ENCODE results near the gene MRPL33. TPM values are rescaled to one million over a fixed set of nuclear protein-coding genes. Genes with fewer than 3 reads are reported as not detected.
A peak's percentile ranks its signal among the peaks of the same experiment; 100 is the strongest.

Gene MRPL33
- 10 to 100 TPM; 43.4 to 88.2 (median 53.8) TPM for total RNA-seq
- long read RNA-seq, donor 1, transcript MRPL33-201 (4 exons, 518 nt), result minor isoform, 21 of 59 reads
- long read RNA-seq, donor 1, transcript MRPL33-202 (3 exons, 404 nt), result major isoform, 25 of 59 reads
- long read RNA-seq, donor 1, partial matches to known transcripts, result 1 of 59 reads
- long read RNA-seq, donor 1, other reads (novel, unspliced or antisense), result 12 of 59 reads
- long read RNA-seq, donor 2, transcript MRPL33-202 (3 exons, 404 nt), result major isoform, 22 of 63 reads
- long read RNA-seq, donor 2, transcript MRPL33-201 (4 exons, 518 nt), result minor isoform, 18 of 63 reads
- long read RNA-seq, donor 2, partial matches to known transcripts, result 2 of 63 reads
- long read RNA-seq, donor 2, other reads (novel, unspliced or antisense), result 21 of 63 reads

DNA sequence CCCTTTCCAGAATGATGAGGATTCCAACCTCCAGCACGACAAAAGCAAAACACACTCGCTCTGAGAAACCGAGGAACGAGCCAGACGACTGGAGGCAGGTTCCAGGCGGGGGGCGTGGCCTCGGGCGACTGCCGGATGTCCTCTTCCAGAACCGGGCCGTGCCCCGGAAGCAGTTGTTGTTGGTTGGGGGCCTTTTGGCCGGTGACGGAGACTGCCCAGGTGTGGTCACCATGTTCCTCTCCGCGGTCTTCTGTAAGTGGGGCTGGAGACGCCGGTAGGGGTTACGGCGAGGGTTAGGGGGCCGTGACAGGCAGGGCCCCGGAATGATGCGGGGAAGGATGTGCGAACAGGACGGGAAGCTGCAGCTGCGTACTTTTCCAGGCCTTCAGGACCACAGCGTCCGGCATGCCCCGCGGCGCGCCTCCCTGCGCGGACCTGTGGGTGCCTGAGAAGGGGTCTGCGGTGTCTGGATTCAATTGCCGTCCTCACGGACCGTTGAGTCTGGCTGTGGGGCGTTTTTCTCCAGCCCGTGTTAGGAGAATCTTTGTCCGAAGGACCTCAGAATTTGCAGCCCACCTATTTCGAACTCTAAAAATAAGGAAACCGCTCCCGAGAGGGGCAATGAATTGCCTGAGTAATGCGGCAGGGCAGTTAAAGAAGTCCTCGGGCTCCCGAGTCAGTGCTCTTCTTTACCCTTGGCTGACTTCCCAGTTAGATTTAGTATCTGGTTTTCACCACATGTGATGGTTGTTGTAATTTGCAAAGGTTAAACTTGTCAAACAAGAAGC lies at the start of gene MRPL33:
MRPL33 (plus strand) TSS at position 172 of the 788 bp plus-strand sequence; CDS start at position 231, 59 bp downstream.
- intact Hi-C loops (cut with DNase I, micrococcal nuclease), result no loop called here
- peak; percentile 96 to 97 (median 97) for DNase-seq
- Histone ChIP-seq H3K4me3 (peak within 1 kb of the TSS; percentile 85), H3K4me1 (ENCODE audit: low read depth) (peaks cover 6% of the 10 kb centered on the region), H3K9me3 (no peaks in the 10 kb centered on the region), H3K36me3 (ENCODE audit: low read depth) (no peaks in the 10 kb centered on the region)
- TF ChIP-seq, protein P1, sequence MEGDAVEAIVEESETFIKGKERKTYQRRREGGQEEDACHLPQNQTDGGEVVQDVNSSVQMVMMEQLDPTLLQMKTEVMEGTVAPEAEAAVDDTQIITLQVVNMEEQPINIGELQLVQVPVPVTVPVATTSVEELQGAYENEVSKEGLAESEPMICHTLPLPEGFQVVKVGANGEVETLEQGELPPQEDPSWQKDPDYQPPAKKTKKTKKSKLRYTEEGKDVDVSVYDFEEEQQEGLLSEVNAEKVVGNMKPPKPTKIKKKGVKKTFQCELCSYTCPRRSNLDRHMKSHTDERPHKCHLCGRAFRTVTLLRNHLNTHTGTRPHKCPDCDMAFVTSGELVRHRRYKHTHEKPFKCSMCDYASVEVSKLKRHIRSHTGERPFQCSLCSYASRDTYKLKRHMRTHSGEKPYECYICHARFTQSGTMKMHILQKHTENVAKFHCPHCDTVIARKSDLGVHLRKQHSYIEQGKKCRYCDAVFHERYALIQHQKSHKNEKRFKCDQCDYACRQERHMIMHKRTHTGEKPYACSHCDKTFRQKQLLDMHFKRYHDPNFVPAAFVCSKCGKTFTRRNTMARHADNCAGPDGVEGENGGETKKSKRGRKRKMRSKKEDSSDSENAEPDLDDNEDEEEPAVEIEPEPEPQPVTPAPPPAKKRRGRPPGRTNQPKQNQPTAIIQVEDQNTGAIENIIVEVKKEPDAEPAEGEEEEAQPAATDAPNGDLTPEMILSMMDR (IDR thresholded peaks at IDR 0.05), result no peak
- ATAC-seq, result peak; percentile 99

DNA sequence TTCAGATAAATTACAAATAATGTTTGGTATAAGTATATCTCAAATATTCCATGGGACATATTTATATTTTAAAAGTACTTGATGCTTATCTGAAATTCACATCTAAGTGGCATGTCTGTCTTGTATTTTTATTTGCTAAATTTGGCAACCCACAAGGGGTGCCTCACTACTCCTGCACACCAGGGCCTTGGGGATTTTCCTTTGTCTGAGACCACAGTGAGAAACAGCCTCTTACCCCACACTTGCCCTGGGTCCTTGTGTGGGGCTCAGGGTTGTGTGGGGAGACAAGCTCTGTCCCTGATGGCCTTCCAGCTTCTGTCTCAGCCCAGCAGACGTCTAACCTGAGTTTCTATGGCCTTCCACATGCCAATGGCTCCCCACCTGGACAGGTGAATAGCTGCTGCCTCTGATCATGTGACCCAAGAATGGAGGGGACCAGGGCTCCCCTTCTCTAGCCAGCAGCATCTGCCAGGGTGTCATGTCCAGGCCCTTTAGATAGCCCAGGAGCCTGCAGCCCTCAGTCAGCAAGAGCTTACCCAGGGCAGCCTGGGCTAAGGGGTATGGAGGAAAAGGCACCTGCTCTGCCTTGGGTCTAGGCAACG lies 49.5 kb upstream of the MRPL33 start:
- intact Hi-C loops (cut with DNase I, micrococcal nuclease), result no loop called here
- no peak overlapping the region for H3K4me3 ChIP-seq
- TF ChIP-seq, protein P1 (IDR thresholded peaks at IDR 0.05), result no peak
- no peaks in the 10 kb centered on the region for H3K4me1 ChIP-seq (ENCODE audit: low read depth)
- no peaks in the 10 kb centered on the region for H3K36me3 ChIP-seq (ENCODE audit: low read depth)
- ATAC-seq (no peak), DNase-seq (no peak)
- H3K9me3 ChIP-seq, result no peaks in the 10 kb centered on the region

DNA sequence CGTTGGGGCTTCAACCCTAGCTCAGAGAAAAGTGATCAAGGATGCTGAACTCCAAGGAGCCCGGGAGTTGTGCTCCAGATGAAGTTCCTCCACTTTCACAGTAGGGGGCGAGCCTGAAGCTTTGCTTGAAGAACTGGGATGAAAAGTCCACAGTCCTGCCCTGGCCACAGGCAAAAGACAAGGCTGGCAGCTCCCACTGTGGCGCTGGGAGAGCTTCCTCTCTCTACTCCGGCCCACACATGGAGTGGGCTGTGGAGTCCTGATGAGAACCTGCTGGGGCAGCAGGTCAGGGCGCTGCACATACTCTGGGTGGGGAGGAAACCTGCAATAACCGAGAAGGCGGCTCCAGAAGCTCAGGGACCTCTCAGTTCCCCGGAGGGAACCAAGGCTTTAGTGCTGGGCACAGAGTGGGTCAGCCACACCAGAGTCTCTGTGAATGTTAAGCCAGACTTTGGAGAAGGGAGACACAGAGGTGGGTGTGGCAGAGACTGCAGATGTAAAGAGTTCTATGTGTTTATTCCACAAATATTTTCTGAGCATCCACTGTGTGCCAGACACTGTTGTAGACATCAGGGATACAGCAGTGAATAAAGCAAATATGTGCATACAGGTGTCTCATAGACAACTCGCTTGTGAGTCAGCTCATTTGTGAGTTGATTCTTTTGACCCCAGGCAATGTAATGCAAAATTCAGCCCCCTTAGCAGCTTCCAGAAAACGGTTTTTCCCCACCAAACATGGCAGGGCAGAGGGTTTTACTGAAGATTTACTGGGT lies 48.0 kb upstream of the MRPL33 start:
- TF ChIP-seq, protein P1 (IDR thresholded peaks at IDR 0.05), result peak; percentile 80
- DNase-seq, result peak in 2 of 3 donors; percentile 62 to 67
- Histone ChIP-seq H3K9me3 (no peaks in the 10 kb centered on the region), H3K4me1 (ENCODE audit: low read depth) (no peaks in the 10 kb centered on the region), H3K36me3 (ENCODE audit: low read depth) (no peaks in the 10 kb centered on the region), H3K4me3 (no peak overlapping the region)
- intact Hi-C loops (cut with DNase I, micrococcal nuclease), result no loop called here
- ATAC-seq, result peak; percentile 79

DNA sequence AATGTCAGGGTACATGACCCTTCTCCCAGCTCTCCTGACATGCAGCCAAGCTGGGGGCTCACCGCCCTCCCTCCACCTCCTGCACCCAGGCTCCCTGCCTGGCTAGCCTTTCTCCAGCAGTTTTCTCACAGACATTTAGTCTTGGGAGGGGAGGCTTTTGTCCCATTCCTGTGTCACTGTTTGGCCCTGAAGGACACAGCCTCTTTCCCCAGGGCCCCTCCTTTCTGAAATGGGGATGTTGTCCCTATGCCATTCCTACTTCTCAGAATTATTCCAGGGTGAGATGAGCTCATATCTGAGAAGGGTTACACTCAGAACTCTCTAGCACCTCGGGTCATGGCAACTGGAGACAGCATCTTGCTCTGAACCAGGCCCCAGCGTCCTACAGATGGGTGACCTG lies 47.3 kb upstream of the MRPL33 start:
- ATAC-seq, result no peak

More for the DNA sequence above, 47.3 kb upstream of the MRPL33 start:
- intact Hi-C loops (cut with DNase I, micrococcal nuclease), result no loop called here
- DNase-seq, result no peak
- no peaks in the 10 kb centered on the region for H3K36me3 ChIP-seq (ENCODE audit: low read depth)
- no peaks in the 10 kb centered on the region for H3K4me1 ChIP-seq (ENCODE audit: low read depth)
- H3K4me3 ChIP-seq, result no peak overlapping the region
- TF ChIP-seq, protein P1 (IDR thresholded peaks at IDR 0.05), result no peak
- H3K9me3 ChIP-seq, result no peaks in the 10 kb centered on the region
